ENCODE data around the gene LDB2.

LDB2 gene

GRCh38 chr4:16464651-16465050 lies 433.8 kb downstream of the LDB2 start:
- DNase-seq (ENCODE audit: low read depth): no peak
- no peak overlapping the region for H3K4me3 ChIP-seq (ENCODE audit: low read depth, low read length)
- no peak for TF ChIP-seq CTCF (IDR thresholded peaks at IDR 0.05; ENCODE audit: control insufficient read depth, extremely low read depth, insufficient read depth)

- no peak overlapping the region for H3K4me3 ChIP-seq (ENCODE audit: low read depth, low read length)
- TF ChIP-seq CTCF (IDR thresholded peaks at IDR 0.05; ENCODE audit: control insufficient read depth, extremely low read depth, insufficient read depth): no peak
- no peak for DNase-seq (ENCODE audit: low read depth)
These were observed 435.8 kb downstream of the LDB2 start for GRCh38 chr4:16462656-16463055.

- DNase-seq (ENCODE audit: low read depth): no peak
- TF ChIP-seq CTCF (IDR thresholded peaks at IDR 0.05; ENCODE audit: control insufficient read depth, extremely low read depth, insufficient read depth): no peak
- no peak overlapping the region for H3K4me3 ChIP-seq (ENCODE audit: low read depth, low read length)
These were observed 437.1 kb downstream of the LDB2 start for GRCh38 chr4:16461362-16461761.

- DNase-seq (ENCODE audit: low read depth): no peak
- TF ChIP-seq CTCF (IDR thresholded peaks at IDR 0.05; ENCODE audit: control insufficient read depth, extremely low read depth, insufficient read depth): no peak
- no peak overlapping the region for H3K4me3 ChIP-seq (ENCODE audit: low read depth, low read length)
These were observed 440.5 kb downstream of the LDB2 start for GRCh38 chr4:16457944-16458343.

Data from LNCaP clone FGC (cell line).